Activated naive CD4-positive, alpha-beta T cell treated with anti-CD3 and anti-CD28 coated beads for 36 hours (primary cell): ENCODE results near the gene IPO4. TPM values are rescaled to one million over a fixed set of nuclear protein-coding genes. Genes with fewer than 3 reads are reported as not detected.
A peak's percentile ranks its signal among the peaks of the same experiment; 100 is the strongest.

ENCODE experiments used
- CTCF ChIA-PET: fragments of 350-600 bp; sonication (Branson Sonifier 250); formaldehyde crosslinking; loops from one replicate; lab custom pipeline; 2021; ENCODE audit warnings: antibody characterized with exemption; lab: Charles Lee
- DNase-seq: peaks from one replicate; pipeline ENCODE4 v3.0.0-alpha.2; 2020
- H3K27ac Mint-ChIP-seq: one replicate; pipeline ENCODE4 v1.8.0; 2021; ENCODE audit warnings: mild to moderate bottlenecking, mixed read lengths
- H3K27me3 Mint-ChIP-seq: one replicate; pipeline ENCODE4 v1.8.0; 2021; ENCODE audit warnings: low read depth, mixed read lengths
- H3K36me3 Mint-ChIP-seq: one replicate; pipeline ENCODE4 v1.8.0; 2021; ENCODE audit warnings: low read depth, mixed read lengths
- H3K4me1 Mint-ChIP-seq: one replicate; pipeline ENCODE4 v1.8.0; 2021; ENCODE audit warnings: low read depth, mixed read lengths
- H3K4me3 Mint-ChIP-seq: one replicate; pipeline ENCODE4 v1.8.0; 2021; ENCODE audit warnings: mild to moderate bottlenecking, moderate library complexity, mixed read lengths
- H3K9me3 Mint-ChIP-seq: one replicate; pipeline ENCODE4 v1.8.0; 2021; ENCODE audit warnings: mixed read lengths
- intact Hi-C: fragments of 100-400 bp; cut with micrococcal nuclease; formaldehyde crosslinking; loops from one replicate; pipeline ENCODE4 v1.15.1; 2023
- total RNA-seq, 2 experiments: library from RNA; stranded (reverse); gene quantifications; one replicate each; pipeline ENCODE4 v1.2.3, GENCODE V29; 2021

The IPO4 gene
- total RNA-seq, 2 experiments from 2014 or later: 64.2 to 74.5 TPM

- peak overlapping the region; percentile 0 for H3K27ac Mint-ChIP-seq
- intact Hi-C loops: loop anchor here (5.0 kb wide), 1 partner anchor 1057 kb away; no protein-coding TSS in a partner anchor
- DNase-seq: no peak
- H3K36me3 Mint-ChIP-seq: peaks cover 51% of the 10 kb centered on the region
- peaks cover 36% of the 10 kb centered on the region for H3K4me1 Mint-ChIP-seq
- H3K9me3 Mint-ChIP-seq: no peaks in the 10 kb centered on the region
- H3K27me3 Mint-ChIP-seq: no peaks in the 10 kb centered on the region
- H3K4me3 Mint-ChIP-seq: peak overlapping the region; percentile 40
- CTCF ChIA-PET: interaction anchor here (0.9 to 6.9 kb wide), 3 partner anchors 11 to 93 kb away, joined by 3 to 63 read pairs (median 23); partner anchors contain the start of genes IRF9 and TINF2
These were observed 39.2 kb downstream of the IPO4 start for GRCh38 chr14:24149302-24149969.

GRCh38 chr14:24147761-24148428, 40.7 kb downstream of the IPO4 start:
- no peaks in the 10 kb centered on the region for H3K27me3 Mint-ChIP-seq
- no peak for DNase-seq
- peaks cover 57% of the 10 kb centered on the region for H3K36me3 Mint-ChIP-seq
- H3K4me1 Mint-ChIP-seq: peaks cover 50% of the 10 kb centered on the region
- CTCF ChIA-PET: interaction anchor here (1.1 to 6.9 kb wide), 7 partner anchors 10 to 149 kb away, joined by 3 to 63 read pairs (median 7); partner anchors contain the start of genes DCAF11, IPO4, IRF9 and NRL
- H3K9me3 Mint-ChIP-seq: no peaks in the 10 kb centered on the region
- H3K27ac Mint-ChIP-seq: peak overlapping the region; percentile 59
- intact Hi-C loops: loop anchor here (1.0 to 5.0 kb wide), 11 partner anchors 12 to 1056 kb away; partner anchors contain the start of genes CHMP4A, DCAF11, DHRS1 and GMPR2
- peak overlapping the region; percentile 97 for H3K4me3 Mint-ChIP-seq

GRCh38 chr14:24146978-24147760, 41.4 kb downstream of the IPO4 start, which contains the start of gene RNF31:
Gene RNF31, plus strand, starts transcription at chr14:24147498. Its CDS starts 201 bp downstream, at chr14:24147699.
- H3K4me1 Mint-ChIP-seq: peaks cover 54% of the 10 kb centered on the region
- peak within 1 kb of the TSS; percentile 97 for H3K4me3 Mint-ChIP-seq
- H3K36me3 Mint-ChIP-seq: peaks cover 58% of the 10 kb centered on the region
- CTCF ChIA-PET: interaction anchor here (0.7 to 6.9 kb wide), 16 partner anchors 9 to 284 kb away, joined by 3 to 63 read pairs (median 4); partner anchors contain the start of genes DCAF11, DHRS1, IPO4 and IRF9
- DNase-seq: peak; percentile 99
- H3K9me3 Mint-ChIP-seq: no peaks in the 10 kb centered on the region
- intact Hi-C loops: loop anchor here (1.0 to 5.0 kb wide), 14 partner anchors 11 to 1055 kb away; partner anchors contain the start of genes CHMP4A, DCAF11, DHRS1 and GMPR2
- H3K27me3 Mint-ChIP-seq: no peaks in the 10 kb centered on the region
- H3K27ac Mint-ChIP-seq: peak within 1 kb of the TSS; percentile 99

GRCh38 chr14:24146453-24146977, 42.1 kb downstream of the IPO4 start, which contains the start of gene PSME2:
Gene PSME2, minus strand, starts transcription at chr14:24146610. Its CDS starts 29 bp downstream, at chr14:24146581.
- peak within 1 kb of the TSS; percentile 97 for H3K4me3 Mint-ChIP-seq
- no peaks in the 10 kb centered on the region for H3K27me3 Mint-ChIP-seq
- CTCF ChIA-PET: interaction anchor here (0.7 to 6.9 kb wide), 16 partner anchors 9 to 285 kb away, joined by 3 to 63 read pairs (median 4); partner anchors contain the start of genes DCAF11, DHRS1, IRF9 and NOP9
- H3K36me3 Mint-ChIP-seq: peaks cover 57% of the 10 kb centered on the region
- H3K4me1 Mint-ChIP-seq: peaks cover 59% of the 10 kb centered on the region
- intact Hi-C loops: loop anchor here (1.0 to 5.0 kb wide), 5 partner anchors 42 to 1054 kb away; partner anchors contain the start of genes DHRS1, IPO4, NOP9 and RABGGTA
- DNase-seq: peak; percentile 94
- peak within 1 kb of the TSS; percentile 99 for H3K27ac Mint-ChIP-seq
- no peaks in the 10 kb centered on the region for H3K9me3 Mint-ChIP-seq

GRCh38 chr14:24145690-24146452, 42.7 kb downstream of the IPO4 start:
- peaks cover 59% of the 10 kb centered on the region for H3K4me1 Mint-ChIP-seq
- no peak for DNase-seq
- peaks cover 52% of the 10 kb centered on the region for H3K36me3 Mint-ChIP-seq
- no peaks in the 10 kb centered on the region for H3K27me3 Mint-ChIP-seq
- CTCF ChIA-PET: interaction anchor here (0.7 to 6.9 kb wide), 12 partner anchors 9 to 285 kb away, joined by 3 to 63 read pairs (median 4); partner anchors contain the start of genes DCAF11, IRF9 and NRL
- no peaks in the 10 kb centered on the region for H3K9me3 Mint-ChIP-seq
- peak overlapping the region; percentile 99 for H3K27ac Mint-ChIP-seq
- peak overlapping the region; percentile 97 for H3K4me3 Mint-ChIP-seq
- intact Hi-C loops: loop anchor here (1.0 to 5.0 kb wide), 5 partner anchors 42 to 1054 kb away; partner anchors contain the start of genes DHRS1, IPO4, NOP9 and RABGGTA

GRCh38 chr14:24145219-24145618, 43.4 kb downstream of the IPO4 start:
- intact Hi-C loops: loop anchor here (5.0 kb wide), 1 partner anchor 1053 kb away; no protein-coding TSS in a partner anchor
- Mint-ChIP-seq H3K4me3 (peak overlapping the region; percentile 97), H3K27ac (peak overlapping the region; percentile 99), H3K36me3 (peaks cover 52% of the 10 kb centered on the region), H3K4me1 (peaks cover 59% of the 10 kb centered on the region), H3K9me3 (no peaks in the 10 kb centered on the region), H3K27me3 (no peaks in the 10 kb centered on the region)
- CTCF ChIA-PET: interaction anchor here (0.8 to 6.9 kb wide), 5 partner anchors 8 to 54 kb away, joined by 4 to 63 read pairs (median 5); partner anchors contain the start of genes DCAF11, IRF9 and NRL
- DNase-seq: no peak

GRCh38 chr14:24144451-24144850, 44.2 kb downstream of the IPO4 start:
- Mint-ChIP-seq H3K27me3 (no peaks in the 10 kb centered on the region), H3K4me3 (no peak overlapping the region), H3K4me1 (peaks cover 63% of the 10 kb centered on the region), H3K27ac (peak overlapping the region; percentile 99), H3K36me3 (peaks cover 51% of the 10 kb centered on the region), H3K9me3 (no peaks in the 10 kb centered on the region)
- CTCF ChIA-PET: interaction anchor here (1.7 to 6.9 kb wide), 2 partner anchors 7 to 16 kb away, joined by 5 to 63 read pairs; partner anchors contain the start of gene IRF9
- no peak for DNase-seq
- intact Hi-C loops: no loop called here

- Mint-ChIP-seq H3K4me1 (peaks cover 63% of the 10 kb centered on the region), H3K4me3 (no peak overlapping the region), H3K27me3 (no peaks in the 10 kb centered on the region), H3K27ac (peak overlapping the region; percentile 57), H3K9me3 (no peaks in the 10 kb centered on the region), H3K36me3 (peaks cover 54% of the 10 kb centered on the region)
- DNase-seq: no peak
- intact Hi-C loops: no loop called here
- CTCF ChIA-PET: interaction anchor here (6.9 kb wide), 1 partner anchor 17 kb away, joined by 63 read pairs; the partner anchor contains the start of gene IRF9
These were observed 45.1 kb downstream of the IPO4 start for GRCh38 chr14:24143511-24143910.

GRCh38 chr14:24141097-24141880, 47.3 kb downstream of the IPO4 start, which contains the start of gene EMC9:
Gene EMC9, minus strand, starts transcription at chr14:24141591. Its CDS starts 287 bp downstream, at chr14:24141304.
- H3K27me3 Mint-ChIP-seq: no peaks in the 10 kb centered on the region
- DNase-seq: peak; percentile 100
- H3K36me3 Mint-ChIP-seq: peaks cover 65% of the 10 kb centered on the region
- peaks cover 73% of the 10 kb centered on the region for H3K4me1 Mint-ChIP-seq
- no peaks in the 10 kb centered on the region for H3K9me3 Mint-ChIP-seq
- H3K4me3 Mint-ChIP-seq: peak within 1 kb of the TSS; percentile 99
- CTCF ChIA-PET: interaction anchor here (1.0 to 1.7 kb wide), 7 partner anchors 9 to 181 kb away, joined by 3 to 15 read pairs (median 4); partner anchors contain the start of gene IRF9
- H3K27ac Mint-ChIP-seq: peak within 1 kb of the TSS; percentile 93
- intact Hi-C loops: loop anchor here (1.0 to 2.0 kb wide), 11 partner anchors 20 to 820 kb away; partner anchors contain the start of genes AP1G2, CHMP4A, DCAF11 and GMPR2
